Measurements from ENCODE around the gene SCT.

Gene SCT

GRCh38 chr11:643849-644738 lies 17.1 kb upstream of the SCT start:
- no peak for DNase-seq (ENCODE audit: low read depth, low spot score)

- DNase-seq (ENCODE audit: low read depth, low spot score), result no peak
Observed at GRCh38 chr11:643366-643765, 16.4 kb upstream of the SCT start.

GRCh38 chr11:641806-642370 lies 14.9 kb upstream of the SCT start:
- DNase-seq (ENCODE audit: low read depth, low spot score), result no peak

GRCh38 chr11:640021-640706 lies 13.2 kb upstream of the SCT start:
- DNase-seq (ENCODE audit: low read depth, low spot score), result no peak

GRCh38 chr11:639332-639955 lies 12.5 kb upstream of the SCT start:
- no peak for DNase-seq (ENCODE audit: low read depth, low spot score)

DNA sequence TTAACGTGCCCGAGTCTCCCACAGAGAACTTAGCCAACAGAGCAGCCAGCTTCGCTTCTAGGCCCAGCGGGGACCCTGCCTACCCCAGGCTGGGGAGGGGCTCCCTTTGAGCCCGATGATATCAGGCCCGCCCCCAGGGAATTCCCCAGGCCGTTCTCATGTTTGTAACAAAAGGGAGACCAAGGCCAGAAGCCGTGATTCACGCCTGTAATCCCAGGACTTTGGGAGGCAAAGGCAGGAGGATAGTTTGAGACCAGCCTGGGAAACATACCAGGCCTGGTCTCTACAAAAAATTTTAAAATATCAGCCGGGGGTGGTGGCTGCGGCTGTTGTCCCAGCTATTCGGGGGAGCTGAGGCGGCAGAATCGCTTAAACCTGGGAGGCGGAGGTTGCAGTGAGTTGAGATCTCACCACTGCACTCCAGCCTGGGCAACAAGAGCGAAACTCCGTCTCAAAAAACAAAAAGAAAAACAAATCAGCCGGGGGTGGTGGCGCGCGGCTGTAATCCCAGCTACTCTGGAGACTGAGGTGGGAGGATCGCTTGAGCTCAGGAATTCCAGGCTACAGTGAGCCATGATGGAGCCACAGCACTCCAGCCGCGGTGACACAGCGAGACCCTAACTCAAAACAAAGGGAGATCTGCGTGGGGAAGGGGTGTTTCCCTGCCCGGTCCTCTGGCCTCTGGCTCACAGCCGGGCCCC lies 11.8 kb upstream of the SCT start:
- DNase-seq (ENCODE audit: low read depth, low spot score), result peak; percentile 82

DNA sequence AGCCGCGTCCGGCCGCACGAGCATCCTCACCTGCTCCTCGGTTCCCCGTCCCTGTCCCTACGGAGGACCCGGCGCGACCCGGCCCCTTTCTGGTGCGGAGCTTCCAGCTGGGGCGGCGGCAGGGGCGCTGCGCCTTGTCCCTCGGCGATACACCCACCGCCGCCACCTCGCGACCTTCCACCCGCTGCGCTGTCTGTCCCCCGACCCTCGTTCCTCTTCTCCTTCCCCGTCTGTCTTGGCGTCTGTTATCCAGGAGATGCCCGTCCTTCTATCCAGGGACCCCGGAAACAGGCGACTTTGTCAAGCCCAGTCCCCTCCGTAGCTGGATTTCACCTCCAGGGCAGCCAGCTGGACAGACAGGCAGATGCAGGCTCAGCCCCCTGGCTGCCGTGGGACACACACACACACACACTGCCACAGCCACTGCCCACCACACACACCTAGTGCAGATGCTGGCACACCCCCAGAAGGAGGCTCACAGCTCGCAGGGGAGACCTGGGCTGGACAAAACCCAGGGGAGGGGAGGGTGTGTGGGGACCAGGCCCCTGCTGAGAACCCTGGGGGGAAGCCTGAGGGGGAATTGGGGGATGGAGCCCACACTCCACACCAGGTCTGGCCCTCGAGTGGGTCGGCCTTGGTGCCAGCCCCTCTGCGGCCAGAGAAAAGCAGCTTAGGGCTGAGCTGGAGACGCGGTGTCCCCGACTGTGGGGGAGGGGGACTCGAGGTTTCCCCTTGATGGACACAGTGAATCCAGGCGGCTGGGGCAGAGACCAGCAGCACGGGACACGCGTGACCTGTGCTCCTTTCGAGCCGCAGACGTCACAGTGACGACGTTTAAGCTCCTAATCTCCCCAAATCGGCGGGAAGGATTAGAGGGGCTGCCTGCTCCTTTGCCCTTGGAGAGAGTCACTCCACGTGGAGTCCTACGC lies 10.9 kb upstream of the SCT start:
- no peak for DNase-seq (ENCODE audit: low read depth, low spot score)

GRCh38 chr11:637333-637592 lies 10.3 kb upstream of the SCT start:
- DNase-seq (ENCODE audit: low read depth, low spot score), result no peak

GRCh38 chr11:636511-637332 lies 9.7 kb upstream of the SCT start, which contains the start of gene DRD4:
Gene DRD4, plus strand, starts transcription at chr11:637269. Its CDS starts 36 bp downstream, at chr11:637305.
- DNase-seq (ENCODE audit: low read depth, low spot score), result no peak

DNA sequence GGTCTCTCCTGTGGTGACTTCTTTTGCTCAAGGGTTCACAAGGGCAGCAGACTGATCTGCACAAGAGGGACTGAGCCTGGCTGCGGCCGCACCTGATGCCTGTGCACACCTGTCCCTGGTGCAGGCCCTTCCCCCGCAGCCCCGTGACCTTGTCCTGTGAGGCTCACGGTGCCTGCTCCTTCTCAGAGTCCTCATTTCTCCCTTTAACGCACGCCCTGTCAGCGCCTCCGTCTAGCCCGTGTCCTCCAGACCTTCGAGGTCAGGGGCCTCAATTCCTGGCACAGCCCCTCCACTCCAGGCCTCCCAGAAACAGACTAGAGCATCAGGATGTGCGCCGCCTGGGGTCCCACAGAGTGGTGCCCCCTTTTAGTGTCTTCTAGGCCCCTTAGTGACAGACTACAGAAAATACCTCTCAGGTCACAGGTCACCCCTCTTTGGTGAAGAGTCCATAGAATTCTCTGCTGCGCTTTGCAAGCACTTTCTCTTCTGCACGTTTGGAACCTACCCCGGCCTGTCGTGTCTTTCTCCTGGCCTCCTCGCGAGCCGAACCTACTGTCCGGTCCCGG lies 9.0 kb upstream of the SCT start:
- DNase-seq (ENCODE audit: low read depth, low spot score), result no peak

GRCh38 chr11:630871-631270 lies 3.9 kb upstream of the SCT start:
- DNase-seq (ENCODE audit: low read depth, low spot score), result no peak

DNA sequence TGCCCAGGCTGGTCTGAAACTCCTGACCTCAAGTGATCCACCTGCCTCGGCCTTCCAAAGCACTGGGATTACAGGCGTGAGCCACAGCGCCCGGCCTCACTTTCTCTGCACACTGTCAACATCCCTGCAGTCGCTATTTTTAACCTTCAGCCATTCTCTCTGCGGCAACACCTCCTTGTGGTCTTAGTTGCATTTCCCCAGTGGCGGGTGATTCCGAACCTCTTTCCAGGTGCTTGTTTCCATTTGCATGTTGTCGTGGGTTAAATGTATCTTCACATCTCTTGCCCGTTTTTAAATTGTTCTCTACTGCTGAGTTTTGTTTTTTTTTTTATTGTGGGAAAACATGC lies 2.2 kb upstream of the SCT start:
- no peak for DNase-seq (ENCODE audit: low read depth, low spot score)

DNA sequence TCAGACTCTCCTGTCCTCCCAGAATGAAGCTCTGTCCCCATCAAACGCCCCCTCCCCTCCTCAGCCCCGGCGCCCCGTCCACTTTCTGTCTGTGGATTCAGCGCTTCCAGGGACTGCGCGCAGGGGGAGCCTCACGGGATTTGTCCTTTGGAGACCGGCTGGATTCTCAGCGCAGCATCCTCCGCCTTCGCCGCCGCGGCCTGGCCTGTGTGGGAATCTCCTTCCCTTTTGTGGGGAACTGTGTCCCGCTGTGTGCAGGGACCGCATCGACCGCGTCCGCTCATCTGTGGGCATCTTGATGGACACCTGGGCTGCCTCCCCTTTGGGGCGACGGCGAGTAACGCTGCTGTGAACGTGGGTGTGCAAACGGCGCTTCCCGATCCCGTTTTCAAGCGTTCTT lies 1.1 kb upstream of the SCT start:
- no peak for DNase-seq (ENCODE audit: low read depth, low spot score)

- no peak for DNase-seq (ENCODE audit: low read depth, low spot score)
Observed at GRCh38 chr11:627308-627576, 261 bp upstream of the SCT start.

- DNase-seq (ENCODE audit: low read depth, low spot score), result peak; percentile 1
Observed at GRCh38 chr11:625636-626268, 1.2 kb downstream of the SCT start.

DNA sequence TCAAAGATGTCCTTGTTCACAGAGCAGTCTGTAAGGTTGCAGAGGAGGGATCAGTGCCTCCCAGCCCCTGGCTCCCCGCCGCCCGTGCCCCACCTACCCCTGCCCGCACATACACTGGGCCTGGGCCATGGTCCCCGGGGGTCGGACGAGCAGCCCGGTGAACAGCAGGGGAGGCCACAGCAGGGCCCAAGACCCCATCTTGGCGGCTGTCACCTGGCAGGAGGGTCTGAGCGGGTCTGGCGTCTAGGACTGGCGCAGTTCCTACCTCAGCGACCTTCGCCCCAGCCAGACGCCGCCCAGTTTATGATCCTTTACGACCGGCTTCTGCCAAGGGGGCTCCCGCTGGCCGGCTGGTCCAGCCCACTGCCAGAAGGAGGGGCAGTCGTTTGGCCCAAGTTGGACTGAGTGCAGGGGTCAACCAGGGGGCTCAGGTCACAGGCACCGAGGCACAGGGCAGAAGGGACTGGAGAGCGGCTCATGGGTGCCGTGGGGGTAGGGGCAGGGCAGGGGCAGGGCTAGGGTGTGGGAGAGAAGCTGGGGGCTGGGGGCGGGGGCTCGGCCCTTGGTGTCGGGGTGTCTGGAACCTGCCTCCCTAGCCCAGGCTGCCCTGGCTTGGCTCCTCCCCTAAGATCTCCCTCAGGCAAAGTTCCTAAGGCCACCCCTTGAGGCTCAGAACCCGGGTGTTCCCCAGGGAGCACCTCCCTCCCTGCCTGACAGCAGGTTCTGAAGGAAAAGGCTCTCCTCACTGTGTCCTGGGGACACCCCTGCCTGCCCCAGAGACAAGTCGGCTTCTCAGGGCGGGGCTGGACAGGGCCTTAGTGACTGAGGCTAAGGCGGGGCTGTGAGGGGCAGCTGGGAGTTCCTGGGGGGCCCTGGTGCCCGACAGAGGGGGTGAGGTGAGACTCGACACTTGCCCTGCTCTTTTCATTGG lies 2.0 kb downstream of the SCT start, which contains the start of gene CDHR5:
Gene CDHR5, minus strand, starts transcription at position 251 of the 931 bp plus-strand sequence. Its CDS starts 53 bp downstream, at position 198.
- peak; percentile 1 for DNase-seq (ENCODE audit: low read depth, low spot score)

DNA sequence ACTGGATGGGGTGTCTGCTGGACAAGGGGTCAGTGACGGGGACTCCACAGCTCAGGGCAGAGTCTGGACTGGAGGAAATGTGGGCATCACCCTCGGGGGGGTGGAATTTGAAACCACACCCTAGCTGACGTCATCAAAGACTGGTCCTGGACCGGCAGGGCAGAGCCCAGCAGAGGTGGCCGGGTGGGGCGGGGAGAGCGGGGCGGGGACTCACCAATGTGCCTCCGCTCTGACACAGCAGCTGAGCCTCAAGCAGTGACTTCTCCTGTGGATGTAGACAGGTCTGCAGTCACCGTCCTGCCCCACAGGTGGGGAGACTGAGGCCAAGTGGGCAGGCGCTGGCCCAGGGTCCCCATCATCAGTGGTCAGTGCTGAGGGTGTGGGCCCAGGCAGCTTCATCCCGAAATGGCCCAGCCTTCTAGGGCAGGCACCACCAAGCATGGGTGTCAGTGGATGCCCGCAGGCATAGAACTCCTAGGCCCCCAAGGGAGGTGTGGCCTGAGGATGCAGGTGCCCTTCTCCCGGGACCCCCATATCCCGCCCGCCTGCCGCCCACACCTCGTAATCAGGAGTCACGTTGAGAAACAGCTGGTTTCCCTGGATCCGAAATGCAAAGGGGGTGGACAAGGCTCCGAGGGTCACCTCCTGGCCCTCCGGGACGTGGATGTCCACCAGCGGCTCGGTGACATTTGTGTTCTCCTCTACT lies 2.8 kb downstream of the SCT start:
- DNase-seq (ENCODE audit: low read depth, low spot score), result no peak
